GM19043 (cell line): Measurements from ENCODE around the gene FIP1L1.

ENCODE experiments used
- ATAC-seq: cut with Tn5 transposase; IDR thresholded peaks from one replicate; pipeline ENCODE4 v1.9.1; 2021; ENCODE audit warnings: low read depth; ENCODE audit not compliant: unreplicated experiment

FIP1L1 gene

DNA sequence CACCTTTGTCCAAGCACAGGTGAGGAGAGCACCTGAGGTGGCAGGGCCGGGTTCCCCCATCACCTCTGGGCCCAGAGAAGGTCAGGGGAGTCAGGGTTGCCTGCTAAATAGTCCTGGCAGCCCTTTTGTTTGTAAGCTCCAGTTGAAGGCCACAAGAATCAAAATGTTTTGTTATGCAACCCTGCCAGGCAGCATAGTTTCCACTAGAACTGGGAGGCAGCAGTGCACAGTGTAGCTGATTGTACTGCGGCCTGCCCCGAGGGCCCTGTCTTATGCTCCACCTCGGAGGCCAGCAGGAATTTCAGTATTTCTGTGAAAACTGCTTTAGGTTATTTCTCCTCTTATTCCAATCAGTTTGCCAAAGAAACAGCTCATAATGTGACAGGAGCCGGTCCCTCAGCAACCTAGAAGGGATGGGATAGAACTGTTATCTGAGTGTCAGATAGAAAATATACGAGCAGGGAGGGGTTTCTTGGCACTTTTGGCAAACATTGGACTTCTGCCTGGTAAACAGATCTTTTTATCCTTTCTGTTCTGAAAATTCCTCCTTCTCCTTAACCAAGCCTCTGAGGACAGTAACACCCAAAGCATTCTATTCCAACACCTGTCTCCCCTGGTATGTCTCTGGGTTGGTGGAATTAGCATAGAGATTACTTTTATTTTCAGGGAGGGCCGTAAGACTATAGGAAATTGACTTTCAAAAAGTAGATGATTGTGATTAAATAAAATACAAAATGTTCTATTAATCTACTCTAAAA, 120.2 kb downstream of the FIP1L1 start:
- ATAC-seq: no peak

DNA sequence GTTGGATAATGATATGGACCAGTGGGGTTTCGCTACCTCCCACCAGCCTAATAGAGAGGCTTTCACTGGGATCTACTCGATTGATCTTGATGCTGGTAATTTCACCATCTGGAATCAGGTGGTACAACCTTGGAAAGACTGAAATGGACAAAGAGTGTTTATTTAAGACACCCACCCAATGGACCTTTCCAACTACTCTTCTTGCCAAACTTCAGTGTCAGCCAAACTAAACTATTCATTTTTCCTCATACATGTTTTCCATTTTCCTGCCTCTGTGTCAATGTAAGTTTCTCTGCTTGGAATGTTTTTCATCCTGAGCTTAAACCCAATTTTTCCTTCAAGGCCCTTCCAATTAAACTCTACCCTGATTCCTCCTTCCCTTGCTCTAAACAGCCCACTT, 121.3 kb downstream of the FIP1L1 start:
- ATAC-seq: no peak

DNA sequence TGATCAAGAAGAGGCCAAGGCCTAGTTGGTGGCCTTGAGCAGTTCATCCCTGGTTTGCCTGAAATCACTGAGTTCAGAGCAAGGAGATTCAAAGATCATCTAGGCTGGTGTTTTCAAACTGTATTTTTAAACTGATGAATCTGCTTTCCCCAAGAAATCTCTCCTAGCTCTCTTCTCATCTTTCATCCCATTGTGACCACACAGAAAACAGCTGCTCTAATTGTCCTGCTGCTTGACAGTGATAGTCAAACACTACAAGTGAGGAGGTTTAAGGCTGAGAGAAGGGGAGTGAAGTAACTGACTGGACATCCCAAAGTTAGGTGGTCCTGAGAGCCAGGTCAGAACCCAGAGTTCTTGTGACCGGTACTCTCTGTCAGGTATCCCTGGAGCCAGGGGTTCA, 122.3 kb downstream of the FIP1L1 start:
- no peak for ATAC-seq

DNA sequence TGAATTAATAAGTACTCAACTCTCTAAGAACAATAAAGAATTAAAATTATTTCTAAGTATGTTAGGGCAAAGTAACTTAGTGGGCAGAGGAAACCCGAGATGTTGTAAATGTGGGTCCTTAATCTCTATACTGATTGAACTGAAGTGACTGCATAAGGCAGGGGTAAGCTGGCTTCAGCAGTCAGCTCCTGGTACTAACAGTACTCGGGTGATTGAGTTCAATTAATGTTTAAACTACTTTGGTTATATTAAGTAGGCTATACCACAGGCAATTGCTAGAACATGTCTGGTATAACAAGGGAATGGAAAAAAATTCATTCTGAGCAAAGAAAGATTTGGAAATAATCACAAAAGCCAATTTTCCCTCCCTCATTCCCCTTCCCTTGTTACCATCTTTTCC, 123.1 kb downstream of the FIP1L1 start:
- no peak for ATAC-seq

DNA sequence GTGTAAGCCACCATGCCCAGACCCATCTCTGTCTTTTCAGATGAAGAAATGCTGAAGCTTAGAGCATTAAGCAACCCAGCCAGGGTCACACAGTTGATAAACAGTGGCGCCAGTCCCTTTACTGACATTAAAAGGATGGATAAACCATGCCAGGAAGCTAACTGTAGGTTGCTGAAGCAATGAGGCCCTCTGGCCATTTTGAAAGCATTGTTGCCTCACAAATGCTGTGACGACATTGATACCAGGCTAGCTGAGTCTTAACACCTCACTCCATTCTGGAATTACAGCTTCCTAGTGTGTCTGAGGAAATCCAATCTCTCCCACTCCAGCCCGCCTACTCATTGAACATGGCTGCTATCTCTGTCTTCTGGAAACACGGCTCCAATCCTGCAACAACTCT, 124.1 kb downstream of the FIP1L1 start:
- no peak for ATAC-seq

DNA sequence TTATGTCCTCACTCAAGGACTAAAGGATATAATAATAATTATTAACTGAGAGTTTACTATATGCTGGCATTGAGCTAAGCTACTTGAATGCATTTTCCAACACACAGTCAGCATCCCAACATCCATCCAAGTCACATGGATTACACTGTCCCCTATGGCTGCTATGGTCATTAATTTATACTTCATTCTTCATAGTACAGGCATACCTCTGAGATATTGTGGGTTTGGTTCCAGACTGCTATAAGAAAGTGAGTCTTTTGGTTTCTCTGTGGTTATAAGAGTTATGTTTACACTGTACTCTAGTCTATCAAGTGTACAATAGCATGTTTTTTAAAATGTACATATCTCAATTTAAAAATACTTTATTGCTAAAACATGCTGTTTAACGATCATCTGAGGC, 124.7 kb downstream of the FIP1L1 start:
- no peak for ATAC-seq

DNA sequence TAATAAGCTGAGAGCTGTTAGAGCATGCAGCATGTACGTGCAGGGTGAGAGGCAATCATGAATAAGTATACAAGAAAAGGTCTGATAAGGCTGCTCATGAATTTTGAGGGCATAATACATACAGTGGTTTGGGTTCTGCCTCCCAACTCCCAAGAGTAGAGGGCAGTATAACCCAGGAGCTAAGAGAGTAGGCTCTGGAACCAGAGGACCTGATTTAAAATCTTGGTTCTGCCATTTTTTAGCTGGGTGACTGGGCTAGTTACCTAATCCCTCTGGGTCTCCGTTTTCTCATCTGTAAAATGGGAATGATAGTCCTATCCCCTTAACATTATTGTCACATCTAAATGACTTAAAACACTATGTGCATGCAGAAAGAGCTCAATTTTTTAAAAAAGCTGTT, 128.5 kb downstream of the FIP1L1 start:
- no peak for ATAC-seq

DNA sequence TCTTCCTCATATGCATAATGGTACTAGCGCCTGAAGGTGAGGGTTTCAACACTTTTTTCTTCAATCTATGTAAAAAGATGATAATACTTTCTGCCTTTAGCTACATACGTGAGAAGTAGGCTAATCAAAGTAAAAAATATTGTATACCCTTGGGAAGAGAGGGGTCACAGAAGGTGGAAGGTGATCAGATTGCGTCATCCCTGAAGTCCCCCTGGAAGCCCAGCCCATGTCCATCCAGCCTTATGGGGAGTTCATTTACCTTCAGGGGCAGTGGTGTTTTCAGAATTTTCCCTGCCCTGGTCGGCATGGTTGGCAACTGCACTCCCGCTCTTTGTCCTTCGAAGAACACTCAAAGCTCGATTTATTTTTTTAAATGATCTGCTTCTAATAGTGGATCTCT, 129.6 kb downstream of the FIP1L1 start:
- ATAC-seq: no peak

DNA sequence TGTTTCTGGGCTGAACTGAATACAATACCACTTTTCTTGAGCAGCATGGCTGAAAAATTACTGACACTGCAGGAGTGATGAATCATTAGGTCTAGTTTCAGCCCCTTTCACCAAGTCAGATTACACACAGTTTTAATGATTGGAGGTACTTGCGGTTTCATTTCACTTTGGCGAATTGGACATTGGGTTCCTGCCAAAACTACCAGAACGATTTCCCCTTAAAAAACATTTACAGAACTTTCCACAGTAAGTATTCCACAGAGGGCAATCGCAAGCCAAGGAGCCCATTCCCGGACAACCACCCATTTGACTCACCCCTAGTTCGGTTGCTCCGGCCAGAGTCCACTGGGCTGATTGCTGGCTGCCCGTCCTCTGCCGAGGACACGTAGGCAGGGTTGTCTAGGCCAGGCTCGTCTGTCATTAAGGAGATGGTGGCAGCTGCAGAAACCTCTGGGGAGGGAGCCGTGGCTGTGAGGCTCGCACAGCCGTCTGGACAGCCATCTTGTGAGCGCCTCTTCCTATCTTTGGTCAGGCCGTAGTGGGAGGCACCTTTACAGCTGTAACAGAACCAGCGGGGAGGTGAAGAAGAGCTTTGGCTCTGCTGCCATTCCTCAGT, 130.3 kb downstream of the FIP1L1 start:
- no peak for ATAC-seq

DNA sequence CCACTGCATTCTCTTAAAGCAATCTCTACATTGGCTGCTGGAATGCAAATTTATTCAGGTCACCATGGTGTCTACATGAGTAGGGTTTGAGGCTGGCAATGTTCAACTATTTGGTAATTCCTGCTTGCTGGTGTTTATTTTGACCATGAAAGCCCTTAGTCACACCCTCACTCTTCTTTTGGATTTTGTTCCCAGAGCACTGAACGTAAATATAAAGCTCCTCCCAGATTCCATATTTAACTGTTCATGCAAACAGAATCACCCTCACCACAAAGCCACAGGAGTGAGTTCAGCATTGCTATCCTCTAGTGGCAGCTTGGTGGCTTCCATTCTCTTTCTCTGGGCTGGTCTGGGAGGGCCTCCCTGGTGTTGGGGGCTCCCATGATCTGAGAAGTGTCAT, 131.0 kb downstream of the FIP1L1 start:
- no peak for ATAC-seq

DNA sequence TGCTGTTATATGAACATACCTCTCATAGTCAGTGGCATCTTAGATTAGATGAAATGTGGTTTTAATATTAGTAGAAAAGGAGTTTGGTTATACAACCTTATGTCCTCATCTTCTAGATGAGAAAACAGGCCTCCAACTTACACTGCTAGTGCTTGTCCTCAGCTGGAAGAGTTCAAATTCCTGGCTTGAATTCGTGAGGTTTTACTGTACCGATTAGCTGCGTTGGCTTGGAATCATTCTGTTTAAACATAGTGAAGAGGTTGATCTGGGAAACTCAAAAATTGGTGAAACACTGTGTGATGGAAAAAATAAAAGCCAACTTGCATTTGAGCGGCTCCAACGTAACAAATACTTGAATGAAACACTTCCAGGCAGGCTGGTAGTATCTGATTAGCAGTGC, 132.9 kb downstream of the FIP1L1 start:
- no peak for ATAC-seq
